Measurements from ENCODE around the gene NATD1. TPM values are rescaled to one million over a fixed set of nuclear protein-coding genes. Genes with fewer than 3 reads are reported as not detected.

The NATD1 gene
- total and polyA plus RNA-seq, 9 of the 15 experiments (the other 6 are each of a cell fraction or from before 2014, with no cell fraction given): 0.24 to 5.4 (median 1.6) TPM

DNA sequence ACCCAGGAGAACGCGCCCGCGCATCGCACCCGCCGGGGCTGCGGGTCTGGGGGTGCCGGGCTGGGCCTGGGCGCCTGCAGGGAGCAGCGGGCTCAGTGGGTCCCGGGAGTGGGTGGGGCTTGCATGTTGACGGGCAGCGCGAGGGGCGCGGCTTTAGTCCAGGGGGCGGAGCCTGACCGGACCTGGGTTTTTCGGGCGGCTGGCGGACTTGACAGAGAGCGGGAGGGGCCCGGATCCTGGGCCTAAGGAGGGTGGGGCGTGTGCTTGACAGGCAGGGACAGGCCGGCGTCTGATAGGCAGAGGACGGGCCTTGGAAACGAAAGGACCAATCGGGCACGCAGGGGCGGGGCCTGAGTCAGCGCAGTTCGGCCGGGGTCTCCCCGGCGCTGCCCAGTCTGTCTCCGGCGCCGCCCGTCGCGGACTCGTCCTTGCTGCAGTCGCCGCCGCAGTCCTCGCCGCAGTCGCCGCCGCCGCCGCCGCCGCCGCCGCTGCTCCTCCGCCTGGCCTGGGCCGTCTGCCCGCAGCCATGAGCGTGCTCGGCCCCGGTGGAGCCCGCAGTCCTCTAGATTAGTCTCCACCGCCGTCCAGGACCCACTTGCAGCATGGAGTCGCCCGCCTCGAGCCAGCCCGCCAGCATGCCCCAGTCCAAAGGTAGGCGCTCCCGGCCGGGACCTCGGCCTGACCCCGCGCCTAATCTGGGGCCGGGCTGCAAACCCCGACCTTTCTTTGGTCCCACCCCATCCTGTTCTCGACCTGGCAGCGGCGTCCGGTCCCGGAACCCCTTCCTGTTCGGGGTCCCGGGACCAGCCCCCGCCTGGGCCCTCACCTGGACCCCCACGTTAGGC, 31.3 kb upstream of the NATD1 start, which contains the start of gene MAP2K3 (continued):
- no peak for TF ChIP-seq DNMT1 (IDR thresholded peaks at IDR 0.05)
- no peak for TF ChIP-seq ARHGAP35 (IDR thresholded peaks at IDR 0.05; ENCODE audit: partially characterized antibody)
- TF ChIP-seq ZC3H4 (CRISPR knock-in tag; IDR thresholded peaks at IDR 0.05; ENCODE audit: borderline replicate concordance): no peak
- TF ChIP-seq JUND (IDR thresholded peaks at IDR 0.05; ENCODE audit: borderline replicate concordance, low read depth, low read length): 0 out of 2 replicates have a peak, but pooled peaks have one; percentile 14
- TF ChIP-seq JUND (tag; IDR thresholded peaks at IDR 0.05; ENCODE audit: borderline replicate concordance, low read depth, low read length): no peak
- TF ChIP-seq, protein P1, sequence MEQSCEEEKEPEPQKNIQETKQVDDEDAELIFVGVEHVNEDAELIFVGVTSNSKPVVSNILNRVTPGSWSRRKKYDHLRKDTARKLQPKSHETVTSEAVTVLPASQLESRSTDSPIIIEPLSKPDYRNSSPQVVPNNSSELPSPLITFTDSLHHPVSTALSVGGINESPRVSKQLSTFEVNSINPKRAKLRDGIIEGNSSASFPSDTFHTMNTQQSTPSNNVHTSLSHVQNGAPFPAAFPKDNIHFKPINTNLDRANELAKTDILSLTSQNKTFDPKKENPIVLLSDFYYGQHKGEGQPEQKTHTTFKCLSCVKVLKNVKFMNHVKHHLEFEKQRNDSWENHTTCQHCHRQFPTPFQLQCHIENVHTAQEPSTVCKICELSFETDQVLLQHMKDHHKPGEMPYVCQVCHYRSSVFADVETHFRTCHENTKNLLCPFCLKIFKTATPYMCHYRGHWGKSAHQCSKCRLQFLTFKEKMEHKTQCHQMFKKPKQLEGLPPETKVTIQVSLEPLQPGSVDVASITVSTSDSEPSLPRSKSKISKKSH (CRISPR knock-in tag; IDR thresholded peaks at IDR 0.05): no peak
- no peak for TF ChIP-seq RBM17 (IDR thresholded peaks at IDR 0.05; ENCODE audit: borderline replicate concordance, low read depth, low read length)
- no peak for TF ChIP-seq NR2C1 (IDR thresholded peaks at IDR 0.05)
- TF ChIP-seq NR2C1 (tag; IDR thresholded peaks at IDR 0.05): no peak
- no peak for TF ChIP-seq SIN3A (IDR thresholded peaks at IDR 0.05; ENCODE audit: borderline replicate concordance in 2 of 2, control insufficient read depth in 1 of 2, low read depth in 2 of 2, low read length in 2 of 2)
- TF ChIP-seq ETV1 (tag; conservative IDR thresholded peaks at IDR 0.05; ENCODE audit: low read depth): no peak
- no peak for TF ChIP-seq SIN3B (IDR thresholded peaks at IDR 0.05; ENCODE audit: low read depth)
- no peak for TF ChIP-seq DACH1 (IDR thresholded peaks at IDR 0.05; ENCODE audit: partially characterized antibody)
- no peak for TF ChIP-seq DMBX1 (CRISPR knock-in tag; IDR thresholded peaks at IDR 0.05; ENCODE audit: borderline replicate concordance)
- TF ChIP-seq ERF (CRISPR knock-in tag; IDR thresholded peaks at IDR 0.05): no peak
- TF ChIP-seq, protein P2, sequence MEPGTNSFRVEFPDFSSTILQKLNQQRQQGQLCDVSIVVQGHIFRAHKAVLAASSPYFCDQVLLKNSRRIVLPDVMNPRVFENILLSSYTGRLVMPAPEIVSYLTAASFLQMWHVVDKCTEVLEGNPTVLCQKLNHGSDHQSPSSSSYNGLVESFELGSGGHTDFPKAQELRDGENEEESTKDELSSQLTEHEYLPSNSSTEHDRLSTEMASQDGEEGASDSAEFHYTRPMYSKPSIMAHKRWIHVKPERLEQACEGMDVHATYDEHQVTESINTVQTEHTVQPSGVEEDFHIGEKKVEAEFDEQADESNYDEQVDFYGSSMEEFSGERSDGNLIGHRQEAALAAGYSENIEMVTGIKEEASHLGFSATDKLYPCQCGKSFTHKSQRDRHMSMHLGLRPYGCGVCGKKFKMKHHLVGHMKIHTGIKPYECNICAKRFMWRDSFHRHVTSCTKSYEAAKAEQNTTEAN (CRISPR knock-in tag; IDR thresholded peaks at IDR 0.05): no peak
- no peak for TF ChIP-seq KAT2B (IDR thresholded peaks at IDR 0.05; ENCODE audit: low read depth, low read length)
- peak; percentile 89 for TF ChIP-seq POLR2G (IDR thresholded peaks at IDR 0.05; ENCODE audit: low read depth, low read length)
- no peak for TF ChIP-seq TAL1 (IDR thresholded peaks at IDR 0.05)
- TF ChIP-seq NELFE (IDR thresholded peaks at IDR 0.05; ENCODE audit: insufficient read depth, insufficient read length): no peak
- TF ChIP-seq MBD2 (IDR thresholded peaks at IDR 0.05; ENCODE audit: borderline replicate concordance, low read depth): peak; percentile 74; the same call in 1 of the 2 replicates
- TF ChIP-seq ZNF696 (CRISPR knock-in tag; conservative IDR thresholded peaks at IDR 0.05): no peak
- TF ChIP-seq, protein P3, sequence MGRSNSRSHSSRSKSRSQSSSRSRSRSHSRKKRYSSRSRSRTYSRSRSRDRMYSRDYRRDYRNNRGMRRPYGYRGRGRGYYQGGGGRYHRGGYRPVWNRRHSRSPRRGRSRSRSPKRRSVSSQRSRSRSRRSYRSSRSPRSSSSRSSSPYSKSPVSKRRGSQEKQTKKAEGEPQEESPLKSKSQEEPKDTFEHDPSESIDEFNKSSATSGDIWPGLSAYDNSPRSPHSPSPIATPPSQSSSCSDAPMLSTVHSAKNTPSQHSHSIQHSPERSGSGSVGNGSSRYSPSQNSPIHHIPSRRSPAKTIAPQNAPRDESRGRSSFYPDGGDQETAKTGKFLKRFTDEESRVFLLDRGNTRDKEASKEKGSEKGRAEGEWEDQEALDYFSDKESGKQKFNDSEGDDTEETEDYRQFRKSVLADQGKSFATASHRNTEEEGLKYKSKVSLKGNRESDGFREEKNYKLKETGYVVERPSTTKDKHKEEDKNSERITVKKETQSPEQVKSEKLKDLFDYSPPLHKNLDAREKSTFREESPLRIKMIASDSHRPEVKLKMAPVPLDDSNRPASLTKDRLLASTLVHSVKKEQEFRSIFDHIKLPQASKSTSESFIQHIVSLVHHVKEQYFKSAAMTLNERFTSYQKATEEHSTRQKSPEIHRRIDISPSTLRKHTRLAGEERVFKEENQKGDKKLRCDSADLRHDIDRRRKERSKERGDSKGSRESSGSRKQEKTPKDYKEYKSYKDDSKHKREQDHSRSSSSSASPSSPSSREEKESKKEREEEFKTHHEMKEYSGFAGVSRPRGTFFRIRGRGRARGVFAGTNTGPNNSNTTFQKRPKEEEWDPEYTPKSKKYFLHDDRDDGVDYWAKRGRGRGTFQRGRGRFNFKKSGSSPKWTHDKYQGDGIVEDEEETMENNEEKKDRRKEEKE (IDR thresholded peaks at IDR 0.05; ENCODE audit: borderline replicate concordance in 1 of 2, control insufficient read depth in 1 of 2, low read depth in 2 of 2, low read length in 1 of 2): no peak

Measured in K562 (cell line).